ENCODE results near the gene FOLR1. TPM values are rescaled to one million over a fixed set of nuclear protein-coding genes. Genes with fewer than 3 reads are reported as not detected.

Gene FOLR1
- total and polyA plus RNA-seq, 9 of the 15 experiments (the other 6 are each of a cell fraction or from before 2014, with no cell fraction given) = 0.22 to 2.3 (median 1.0) TPM

GRCh38 chr11:72225411-72225951, 33.5 kb downstream of the FOLR1 start (continued):
- TF ChIP-seq MGA (IDR thresholded peaks at IDR 0.05) (no peak), E2F5 (CRISPR knock-in tag; IDR thresholded peaks at IDR 0.05) (no peak), THAP12 (CRISPR knock-in tag; IDR thresholded peaks at IDR 0.05) (no peak), HNRNPLL (IDR thresholded peaks at IDR 0.05; ENCODE audit: low read depth, low read length, poor library complexity, severe bottlenecking) (no peak), CHD1 (IDR thresholded peaks at IDR 0.05; ENCODE audit: low read length) (no peak), THRB (CRISPR knock-in tag; conservative IDR thresholded peaks at IDR 0.05) (0 out of 2 replicates have a peak, but pooled peaks have one; percentile 43), SMAD4 (CRISPR knock-in tag; conservative IDR thresholded peaks at IDR 0.05) (no peak), HBP1 (CRISPR knock-in tag; IDR thresholded peaks at IDR 0.05) (0 out of 2 replicates have a peak, but pooled peaks have one; percentile 56)

Measured in K562 (cell line).